ENCODE measurements around the gene CTSO.
A peak's percentile ranks its signal among the peaks of the same experiment; 100 is the strongest.

The CTSO gene

GRCh38 chr4:155972098-155972497 is 18.4 kb upstream of the CTSO start:
- Histone ChIP-seq H3K27me3 (ENCODE audit: low read depth, low read length) (no peaks in the 10 kb centered on the region), H3K36me3 (ENCODE audit: control insufficient read depth in 1 of 2, insufficient read depth in 2 of 2, low read length in 2 of 2) (no peaks in the 10 kb centered on the region), H3K4me1 (ENCODE audit: control insufficient read depth in 1 of 2, insufficient read depth in 2 of 2, low read length in 2 of 2) (no peaks in the 10 kb centered on the region)

GRCh38 chr4:155966731-155967395 is 13.2 kb upstream of the CTSO start:
- no peaks in the 10 kb centered on the region for H3K36me3 ChIP-seq (ENCODE audit: control insufficient read depth in 1 of 2, insufficient read depth in 2 of 2, low read length in 2 of 2)
- H3K4me3 ChIP-seq (ENCODE audit: low read depth in 1 of 2, low read length in 2 of 2): no peak overlapping the region
- no peaks in the 10 kb centered on the region for H3K9me3 ChIP-seq (ENCODE audit: control insufficient read depth in 1 of 2, low read length in 2 of 2)
- no peaks in the 10 kb centered on the region for H3K27me3 ChIP-seq (ENCODE audit: low read depth, low read length)
- H3K27ac ChIP-seq (ENCODE audit: low read length): no peak overlapping the region
- H3K4me1 ChIP-seq (ENCODE audit: control insufficient read depth in 1 of 2, insufficient read depth in 2 of 2, low read length in 2 of 2): no peaks in the 10 kb centered on the region

More at GRCh38 chr4:155972098-155972497, 18.4 kb upstream of the CTSO start:
- Histone ChIP-seq H3K4me3 (ENCODE audit: low read depth in 1 of 2, low read length in 2 of 2) (no peak overlapping the region), H3K9me3 (ENCODE audit: control insufficient read depth in 1 of 2, low read length in 2 of 2) (no peaks in the 10 kb centered on the region), H3K27ac (ENCODE audit: low read length) (no peak overlapping the region)

GRCh38 chr4:155966171-155966570 is 12.5 kb upstream of the CTSO start:
- Histone ChIP-seq H3K4me1 (ENCODE audit: control insufficient read depth in 1 of 2, insufficient read depth in 2 of 2, low read length in 2 of 2) (no peaks in the 10 kb centered on the region), H3K36me3 (ENCODE audit: control insufficient read depth in 1 of 2, insufficient read depth in 2 of 2, low read length in 2 of 2) (no peaks in the 10 kb centered on the region), H3K27ac (ENCODE audit: low read length) (no peak overlapping the region), H3K27me3 (ENCODE audit: low read depth, low read length) (no peaks in the 10 kb centered on the region), H3K4me3 (ENCODE audit: low read depth in 1 of 2, low read length in 2 of 2) (no peak overlapping the region), H3K9me3 (ENCODE audit: control insufficient read depth in 1 of 2, low read length in 2 of 2) (no peaks in the 10 kb centered on the region)

GRCh38 chr4:155964016-155964891 is 10.6 kb upstream of the CTSO start:
- H3K4me3 ChIP-seq (ENCODE audit: low read depth in 1 of 2, low read length in 2 of 2): no peak overlapping the region
- H3K36me3 ChIP-seq (ENCODE audit: control insufficient read depth in 1 of 2, insufficient read depth in 2 of 2, low read length in 2 of 2): no peaks in the 10 kb centered on the region

GRCh38 chr4:155962767-155963166 is 9.1 kb upstream of the CTSO start:
- no peaks in the 10 kb centered on the region for H3K36me3 ChIP-seq (ENCODE audit: control insufficient read depth in 1 of 2, insufficient read depth in 2 of 2, low read length in 2 of 2)
- H3K9me3 ChIP-seq (ENCODE audit: control insufficient read depth in 1 of 2, low read length in 2 of 2): no peaks in the 10 kb centered on the region
- H3K27me3 ChIP-seq (ENCODE audit: low read depth, low read length): no peaks in the 10 kb centered on the region
- H3K4me3 ChIP-seq (ENCODE audit: low read depth in 1 of 2, low read length in 2 of 2): no peak overlapping the region
- H3K27ac ChIP-seq (ENCODE audit: low read length): no peak overlapping the region
- H3K4me1 ChIP-seq (ENCODE audit: control insufficient read depth in 1 of 2, insufficient read depth in 2 of 2, low read length in 2 of 2): no peaks in the 10 kb centered on the region

More at GRCh38 chr4:155964016-155964891, 10.6 kb upstream of the CTSO start:
- Histone ChIP-seq H3K9me3 (ENCODE audit: control insufficient read depth in 1 of 2, low read length in 2 of 2) (no peaks in the 10 kb centered on the region), H3K27ac (ENCODE audit: low read length) (no peak overlapping the region), H3K4me1 (ENCODE audit: control insufficient read depth in 1 of 2, insufficient read depth in 2 of 2, low read length in 2 of 2) (no peaks in the 10 kb centered on the region), H3K27me3 (ENCODE audit: low read depth, low read length) (no peaks in the 10 kb centered on the region)

- H3K9me3 ChIP-seq (ENCODE audit: control insufficient read depth in 1 of 2, low read length in 2 of 2): no peaks in the 10 kb centered on the region
- H3K27ac ChIP-seq (ENCODE audit: low read length): no peak overlapping the region
- no peaks in the 10 kb centered on the region for H3K27me3 ChIP-seq (ENCODE audit: low read depth, low read length)
- H3K4me1 ChIP-seq (ENCODE audit: control insufficient read depth in 1 of 2, insufficient read depth in 2 of 2, low read length in 2 of 2): no peaks in the 10 kb centered on the region
- H3K36me3 ChIP-seq (ENCODE audit: control insufficient read depth in 1 of 2, insufficient read depth in 2 of 2, low read length in 2 of 2): no peaks in the 10 kb centered on the region
- no peak overlapping the region for H3K4me3 ChIP-seq (ENCODE audit: low read depth in 1 of 2, low read length in 2 of 2)
Observed at GRCh38 chr4:155961575-155961974, 7.9 kb upstream of the CTSO start.

- H3K27me3 ChIP-seq (ENCODE audit: low read depth, low read length): no peaks in the 10 kb centered on the region
- no peaks in the 10 kb centered on the region for H3K4me1 ChIP-seq (ENCODE audit: control insufficient read depth in 1 of 2, insufficient read depth in 2 of 2, low read length in 2 of 2)
- peak overlapping the region; percentile 5 to 10 for H3K4me3 ChIP-seq (ENCODE audit: low read depth in 1 of 2, low read length in 2 of 2)
- no peak overlapping the region for H3K27ac ChIP-seq (ENCODE audit: low read length)
- H3K9me3 ChIP-seq (ENCODE audit: control insufficient read depth in 1 of 2, low read length in 2 of 2): no peaks in the 10 kb centered on the region
- no peaks in the 10 kb centered on the region for H3K36me3 ChIP-seq (ENCODE audit: control insufficient read depth in 1 of 2, insufficient read depth in 2 of 2, low read length in 2 of 2)
Observed at GRCh38 chr4:155960522-155960921, 6.9 kb upstream of the CTSO start.

GRCh38 chr4:155959417-155959816 is 5.8 kb upstream of the CTSO start:
- no peaks in the 10 kb centered on the region for H3K36me3 ChIP-seq (ENCODE audit: control insufficient read depth in 1 of 2, insufficient read depth in 2 of 2, low read length in 2 of 2)
- no peak overlapping the region for H3K4me3 ChIP-seq (ENCODE audit: low read depth in 1 of 2, low read length in 2 of 2)
- H3K27me3 ChIP-seq (ENCODE audit: low read depth, low read length): no peaks in the 10 kb centered on the region
- H3K9me3 ChIP-seq (ENCODE audit: control insufficient read depth in 1 of 2, low read length in 2 of 2): no peaks in the 10 kb centered on the region
- H3K27ac ChIP-seq (ENCODE audit: low read length): no peak overlapping the region
- no peaks in the 10 kb centered on the region for H3K4me1 ChIP-seq (ENCODE audit: control insufficient read depth in 1 of 2, insufficient read depth in 2 of 2, low read length in 2 of 2)

- Histone ChIP-seq H3K4me1 (ENCODE audit: control insufficient read depth in 1 of 2, insufficient read depth in 2 of 2, low read length in 2 of 2) (no peaks in the 10 kb centered on the region), H3K36me3 (ENCODE audit: control insufficient read depth in 1 of 2, insufficient read depth in 2 of 2, low read length in 2 of 2) (peaks cover 0 to 4% of the 10 kb centered on the region in 2 donors), H3K27ac (ENCODE audit: low read length) (no peak overlapping the region), H3K27me3 (ENCODE audit: low read depth, low read length) (no peaks in the 10 kb centered on the region), H3K4me3 (ENCODE audit: low read depth in 1 of 2, low read length in 2 of 2) (no peak overlapping the region), H3K9me3 (ENCODE audit: control insufficient read depth in 1 of 2, low read length in 2 of 2) (no peaks in the 10 kb centered on the region)
Observed at GRCh38 chr4:155956461-155956860, 2.8 kb upstream of the CTSO start.

- Histone ChIP-seq H3K9me3 (ENCODE audit: control insufficient read depth in 1 of 2, low read length in 2 of 2) (no peaks in the 10 kb centered on the region), H3K27me3 (ENCODE audit: low read depth, low read length) (no peaks in the 10 kb centered on the region), H3K4me3 (ENCODE audit: low read depth in 1 of 2, low read length in 2 of 2) (no peak overlapping the region), H3K36me3 (ENCODE audit: control insufficient read depth in 1 of 2, insufficient read depth in 2 of 2, low read length in 2 of 2) (peaks cover 0 to 4% of the 10 kb centered on the region in 2 donors), H3K27ac (ENCODE audit: low read length) (no peak overlapping the region), H3K4me1 (ENCODE audit: control insufficient read depth in 1 of 2, insufficient read depth in 2 of 2, low read length in 2 of 2) (no peaks in the 10 kb centered on the region)
Observed at GRCh38 chr4:155954939-155955338, 1.3 kb upstream of the CTSO start.

GRCh38 chr4:155954118-155954685 is 536 bp upstream of the CTSO start:
- Histone ChIP-seq H3K9me3 (ENCODE audit: control insufficient read depth in 1 of 2, low read length in 2 of 2) (no peaks in the 10 kb centered on the region), H3K27me3 (ENCODE audit: low read depth, low read length) (no peaks in the 10 kb centered on the region), H3K36me3 (ENCODE audit: control insufficient read depth in 1 of 2, insufficient read depth in 2 of 2, low read length in 2 of 2) (peaks cover 0 to 4% of the 10 kb centered on the region in 2 donors), H3K4me3 (ENCODE audit: low read depth in 1 of 2, low read length in 2 of 2) (peak overlapping the region; percentile 79 to 84), H3K27ac (ENCODE audit: low read length) (peak overlapping the region; percentile 94), H3K4me1 (ENCODE audit: control insufficient read depth in 1 of 2, insufficient read depth in 2 of 2, low read length in 2 of 2) (no peaks in the 10 kb centered on the region)

Data from muscle layer of duodenum (tissue), 2 donors.